Heart left ventricle (tissue), 16 donors: ENCODE data around the gene HAL. TPM values are rescaled to one million over a fixed set of nuclear protein-coding genes. Genes with fewer than 3 reads are reported as not detected.
"Not testable (repeated sequence)": the region's sequence is repeated elsewhere in the genome, so short reads cannot be mapped to it uniquely, and the experiment has no call there.

Source experiments
- ATAC-seq, 4 donors: fragments of 200-7000 bp; cut with Tn5 transposase; one replicate each; pipeline ENCODE4 v1.9.1; 2020 to 2022; ENCODE audit warnings: moderate library complexity in 4 of 4, mild to moderate bottlenecking in 3 of 4, moderate number of reproducible peaks in 1 of 4
- DNase-seq, 5 donors: peaks; one replicate each; pipeline ENCODE4 v3.0.0-alpha.2; 2020
- H3K27ac ChIP-seq, 12 donors: fragments of 200-600 bp; sonication (generic) in 4 of 12; one replicate each; pipeline versions ENCODE4 v1.5.0 to v1.8.0; 2016 to 2022; ENCODE audit warnings: mild to moderate bottlenecking in 2 of 12
- H3K27me3 ChIP-seq, 9 donors: fragments of 200-600 bp; sonication (generic) in 2 of 9; one replicate each; pipeline versions ENCODE4 v1.5.1 to v1.8.0; 2016 to 2022; ENCODE audit warnings: mild to moderate bottlenecking in 3 of 9
- H3K36me3 ChIP-seq, 9 donors: fragments of 200-600 bp; sonication (generic) in 2 of 9; one replicate each; pipeline versions ENCODE4 v1.5.0 to v1.8.0; 2018 to 2022; ENCODE audit warnings: mild to moderate bottlenecking in 2 of 9
- H3K4me1 ChIP-seq, 12 donors: fragments of 200-600 bp; sonication (generic) in 4 of 12; one replicate each; pipeline versions ENCODE4 v1.5.0 to v1.8.0; 2016 to 2022; ENCODE audit warnings: mild to moderate bottlenecking in 3 of 12
- H3K4me3 ChIP-seq, 12 donors: fragments of 200-600 bp; sonication (generic) in 4 of 12; one replicate each; pipeline versions ENCODE4 v1.5.0 to v1.8.0; 2017 to 2022; ENCODE audit warnings: mild to moderate bottlenecking in 9 of 12, moderate library complexity in 4 of 12
- H3K9me3 ChIP-seq, 12 donors: fragments of 200-600 bp; sonication (generic) in 4 of 12; one replicate each; pipeline versions ENCODE4 v1.5.0 to v1.8.0; 2016 to 2022; ENCODE audit warnings: mild to moderate bottlenecking in 1 of 12
- POLR2A ChIP-seq, 2 donors: fragments of 450-650 bp; IDR thresholded peaks; one replicate each; pipeline ENCODE4 v1.6.1; 2017; ENCODE audit warnings: antibody characterized with exemption in 2 of 2, mild to moderate bottlenecking in 2 of 2, moderate library complexity in 2 of 2
- WGBS, 4 donors: extraction: QIAGEN DNeasy Blood & Tissue Kit in 2 of 4; methylation state at CpG; one replicate each; pipeline versions ENCODE4 v1.1.5 to v1.1.7; 2013 to 2018; 5-methylcytosine and 5-hydroxymethylcytosine counted together
- intact Hi-C, 10 donors: fragments of 100-400 bp; cut with DNase I; formaldehyde crosslinking; loops; one replicate each; pipeline versions ENCODE4 v1.11.1 to v1.14.2; 2022
- polyA plus RNA-seq, 2 donors: library from polyadenylated mRNA; stranded (reverse); fragments of 200-250 nt; gene quantifications; one replicate each; pipeline ENCODE4 v1.2.3, GENCODE V29; 2013
- total RNA-seq, 9 donors: library from RNA; depleted of rRNA in 2 of 9; stranded (reverse); fragments of >200 nt in 2 of 9; fragmentation: NEBNext Ultra II Directional in 3 of 9; extraction: Animal tissue kit (Norgen Biotek cat#: 25700) in 3 of 9; gene quantifications; one replicate each; pipeline versions ENCODE4 v1.1.0 to v1.2.4, GENCODE V29; 2016 to 2023
- TF ChIP-seq, protein P1 (sequence below), 12 donors: fragments of 200-600 bp; sonication (generic) in 4 of 12; IDR thresholded peaks; one replicate each; pipeline versions ENCODE4 v1.5.0 to v1.8.0; 2018 to 2022; ENCODE audit warnings: antibody characterized with exemption in 12 of 12, mild to moderate bottlenecking in 5 of 12
- donor health status: ischemic (EF 13 %, LVEDD 7.1; RV severe dilation, severe dysfunction).
- donor health status: healthy with polysubstance abuse.
- donor health status: DM: no; HTN: yes; CAD: no.
- donor health status: DM: no; HTN: no; CAD: no.
- donor health status: ischemic (EF 25% LVEDD 6.9; RV normal size, moderate dysfunction).
- donor health status: ischemic (EF 25% LVEDD 5.7; RV mildly dilated, moderate dysfunction).
- donor health status: healthy.
- donor health status: DM: yes; HTN: yes; CAD: no.
- donor health status: ischemic (EF 35%, LVEDD 5.7; RV mildly dilated, moderate dysfunction).
- donor health status: nonischemic (EF 11% LVEDD 7.7; RV severe dilation, severe dysfunction).
- donor health status: DM: yes; HTN: yes; CAD: no.
- donor health status: PGD.
- donor health status: ischemic (EF 29% LVEDD 5.4; RV normal size, mild dysfunction).
- donor health status: nonischemic (EF 23%, LVEDD 6.1; RV moderate dilation, normal function).

The HAL gene
- total and polyA plus RNA-seq, 11 donors, result 0.04 to 0.79 (median 0.11) TPM; not detected in 5

GRCh38 chr12:95972832-95973456 is 23.2 kb downstream of the HAL start:
- intact Hi-C loops, result no loop called here
- 75 to 83% (median 78%) methylated on average over 4 of the region's 4 CpGs for WGBS, 4 donors
- Histone ChIP-seq H3K4me1 (no peaks in the 10 kb centered on the region), H3K36me3 (no peaks in the 10 kb centered on the region), H3K27me3 (no peaks in the 10 kb centered on the region), H3K9me3 (no peaks in the 10 kb centered on the region), H3K4me3 (no peak overlapping the region), H3K27ac (no peak overlapping the region)
- no peak for TF ChIP-seq POLR2A (IDR thresholded peaks at IDR 0.05)
- TF ChIP-seq, protein P1, sequence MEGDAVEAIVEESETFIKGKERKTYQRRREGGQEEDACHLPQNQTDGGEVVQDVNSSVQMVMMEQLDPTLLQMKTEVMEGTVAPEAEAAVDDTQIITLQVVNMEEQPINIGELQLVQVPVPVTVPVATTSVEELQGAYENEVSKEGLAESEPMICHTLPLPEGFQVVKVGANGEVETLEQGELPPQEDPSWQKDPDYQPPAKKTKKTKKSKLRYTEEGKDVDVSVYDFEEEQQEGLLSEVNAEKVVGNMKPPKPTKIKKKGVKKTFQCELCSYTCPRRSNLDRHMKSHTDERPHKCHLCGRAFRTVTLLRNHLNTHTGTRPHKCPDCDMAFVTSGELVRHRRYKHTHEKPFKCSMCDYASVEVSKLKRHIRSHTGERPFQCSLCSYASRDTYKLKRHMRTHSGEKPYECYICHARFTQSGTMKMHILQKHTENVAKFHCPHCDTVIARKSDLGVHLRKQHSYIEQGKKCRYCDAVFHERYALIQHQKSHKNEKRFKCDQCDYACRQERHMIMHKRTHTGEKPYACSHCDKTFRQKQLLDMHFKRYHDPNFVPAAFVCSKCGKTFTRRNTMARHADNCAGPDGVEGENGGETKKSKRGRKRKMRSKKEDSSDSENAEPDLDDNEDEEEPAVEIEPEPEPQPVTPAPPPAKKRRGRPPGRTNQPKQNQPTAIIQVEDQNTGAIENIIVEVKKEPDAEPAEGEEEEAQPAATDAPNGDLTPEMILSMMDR (IDR thresholded peaks at IDR 0.05), result no peak
- DNase-seq (no peak), ATAC-seq (no peak)

GRCh38 chr12:95970905-95971304 is 25.2 kb downstream of the HAL start:
- intact Hi-C loops, result no loop called here
- 61 to 70% (median 65%) methylated on average over 7 of the region's 7 CpGs for WGBS, 4 donors

DNA sequence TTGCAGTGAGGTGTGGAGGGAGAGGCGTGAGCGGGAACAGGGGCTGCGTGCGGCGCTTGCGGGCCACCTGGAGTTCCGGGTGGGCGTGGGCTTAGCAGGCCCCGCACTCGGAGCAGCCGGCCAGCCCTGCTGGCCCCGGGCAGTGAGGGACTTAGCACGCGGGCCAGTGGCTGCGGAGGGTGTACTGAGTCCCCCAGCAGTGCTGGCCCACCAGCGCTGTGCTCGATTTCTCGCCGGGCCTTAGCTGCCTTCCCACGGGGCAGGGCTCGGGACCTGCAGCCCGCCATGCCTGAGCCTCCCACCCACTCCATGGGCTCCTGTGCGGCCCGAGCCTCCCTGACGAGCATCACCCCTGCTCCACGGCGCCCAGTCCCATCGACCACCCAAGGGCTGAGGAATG is 27.0 kb downstream of the HAL start:
- H3K4me1 ChIP-seq, DNase-seq, H3K9me3 ChIP-seq, H3K4me3 ChIP-seq, intact Hi-C loops, H3K36me3 ChIP-seq, H3K27ac ChIP-seq, ATAC-seq, H3K27me3 ChIP-seq: not testable (repeated sequence)
- WGBS, 4 donors, result 90 to 95% (median 93%) methylated on average over 2 to 27 of the region's 28 CpGs

More at GRCh38 chr12:95970905-95971304, 25.2 kb downstream of the HAL start:
- Histone ChIP-seq H3K9me3 (no peaks in the 10 kb centered on the region), H3K27me3 (no peaks in the 10 kb centered on the region), H3K36me3 (no peaks in the 10 kb centered on the region), H3K27ac (no peak overlapping the region), H3K4me3 (no peak overlapping the region), H3K4me1 (no peaks in the 10 kb centered on the region)
- no peak for ATAC-seq
- no peak for DNase-seq
- TF ChIP-seq, protein P1 (IDR thresholded peaks at IDR 0.05), result no peak
- no peak for TF ChIP-seq POLR2A (IDR thresholded peaks at IDR 0.05)

DNA sequence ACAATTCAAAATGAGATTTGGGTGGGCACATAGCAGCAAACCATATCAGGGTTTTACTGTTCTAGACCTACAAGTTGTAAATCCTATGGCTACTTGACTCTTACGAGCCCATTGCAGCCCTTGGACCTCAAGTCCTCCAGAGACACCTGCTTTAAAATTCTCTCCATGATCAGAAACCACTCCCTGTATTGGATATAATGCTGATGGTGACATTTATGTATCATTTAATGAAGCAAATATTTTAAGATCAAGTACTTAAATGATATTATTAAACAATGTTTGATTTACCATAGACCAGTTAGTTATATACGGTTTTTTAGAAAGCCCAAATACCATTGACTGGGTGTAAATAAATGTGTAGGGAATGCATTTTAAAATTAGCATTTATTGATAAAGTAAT is 28.8 kb downstream of the HAL start:
- no peak for DNase-seq
- intact Hi-C loops, result no loop called here
- Histone ChIP-seq H3K27me3 (no peaks in the 10 kb centered on the region), H3K4me3 (no peak overlapping the region), H3K4me1 (no peaks in the 10 kb centered on the region), H3K9me3 (no peaks in the 10 kb centered on the region), H3K36me3 (no peaks in the 10 kb centered on the region), H3K27ac (no peak overlapping the region)
- no peak for TF ChIP-seq POLR2A (IDR thresholded peaks at IDR 0.05)
- TF ChIP-seq, protein P1 (IDR thresholded peaks at IDR 0.05), result no peak
- no peak for ATAC-seq
- 95 to 99% (median 97%) methylated on average over 2 of the region's 2 CpGs for WGBS, 4 donors

DNA sequence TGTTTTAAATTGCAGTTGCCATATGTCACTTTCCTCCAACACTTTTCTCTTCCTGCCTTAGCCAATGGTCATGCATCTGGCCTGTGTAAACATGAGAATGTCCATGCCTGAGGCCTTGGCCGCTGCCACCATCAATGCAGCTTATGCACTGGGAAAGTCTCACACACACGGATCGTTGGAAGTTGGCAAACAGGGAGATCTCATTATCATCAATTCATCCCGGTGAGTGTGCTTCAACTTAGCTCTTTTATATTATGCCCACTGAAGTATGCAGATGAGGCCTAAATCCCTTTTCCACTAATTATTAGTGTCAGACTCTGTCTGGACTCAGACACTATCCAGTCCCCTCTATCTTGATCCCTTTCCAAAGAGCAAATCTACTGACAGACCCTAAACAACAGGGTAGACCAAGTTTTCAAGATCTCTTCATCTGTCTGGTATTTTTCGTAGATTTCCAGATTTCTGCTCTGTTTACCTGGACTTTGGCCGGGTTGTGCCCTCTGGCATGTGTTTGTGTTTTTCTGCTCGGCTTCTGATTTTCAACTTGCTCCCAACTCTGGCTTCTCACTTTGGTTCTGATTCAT is 29.8 kb downstream of the HAL start:
- intact Hi-C loops, result no loop called here
- Histone ChIP-seq H3K27me3 (no peaks in the 10 kb centered on the region), H3K4me1 (no peaks in the 10 kb centered on the region), H3K36me3 (no peaks in the 10 kb centered on the region), H3K4me3 (no peak overlapping the region), H3K9me3 (no peaks in the 10 kb centered on the region), H3K27ac (no peak overlapping the region)
- 81 to 88% (median 87%) methylated on average over 7 of the region's 7 CpGs for WGBS, 4 donors
- no peak for ATAC-seq
- TF ChIP-seq, protein P1 (IDR thresholded peaks at IDR 0.05), result no peak
- no peak for TF ChIP-seq POLR2A (IDR thresholded peaks at IDR 0.05)
- DNase-seq, result no peak
